Urothelium cell line (cell line): Measurements from ENCODE around the gene ANO10.
A peak's percentile ranks its signal among the peaks of the same experiment; 100 is the strongest.
"Not testable (repeated sequence)": the region's sequence is repeated elsewhere in the genome, so short reads cannot be mapped to it uniquely, and the experiment has no call there.

Experiments used
- DNase-seq: peaks from one replicate; pipeline ENCODE4 v3.0.0; 2011; ENCODE audit warnings: low spot score, mixed read lengths
- FAIRE-seq: peaks from 2 replicates; lab custom pipeline; 2011; peaks lifted over from hg19 to GRCh38; lab: Jason Lieb, UNC

Gene ANO10

GRCh38 chr3:43489930-43490329 is 131.9 kb downstream of the ANO10 start:
- DNase-seq (no peak), FAIRE-seq (no peak)

DNA sequence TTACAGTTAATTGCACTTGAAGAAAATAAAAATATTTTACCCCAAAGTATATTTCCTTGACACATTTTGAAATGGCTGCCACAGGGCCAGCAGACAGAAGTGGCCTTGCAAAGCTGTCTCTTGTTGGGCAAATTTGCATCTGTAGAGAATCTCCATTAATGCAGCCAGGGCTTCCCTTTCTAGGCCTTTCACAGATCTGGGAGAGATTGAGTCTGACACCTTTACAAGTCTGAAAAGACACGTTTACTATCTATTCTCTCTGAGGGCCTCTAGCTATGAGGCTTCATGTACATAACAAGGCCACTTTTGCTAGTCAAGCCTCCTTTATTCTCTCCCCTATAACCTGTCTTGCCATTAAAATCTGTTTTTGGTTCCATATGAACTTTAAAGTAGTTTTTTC is 135.9 kb downstream of the ANO10 start:
- no peak for FAIRE-seq
- no peak for DNase-seq

DNA sequence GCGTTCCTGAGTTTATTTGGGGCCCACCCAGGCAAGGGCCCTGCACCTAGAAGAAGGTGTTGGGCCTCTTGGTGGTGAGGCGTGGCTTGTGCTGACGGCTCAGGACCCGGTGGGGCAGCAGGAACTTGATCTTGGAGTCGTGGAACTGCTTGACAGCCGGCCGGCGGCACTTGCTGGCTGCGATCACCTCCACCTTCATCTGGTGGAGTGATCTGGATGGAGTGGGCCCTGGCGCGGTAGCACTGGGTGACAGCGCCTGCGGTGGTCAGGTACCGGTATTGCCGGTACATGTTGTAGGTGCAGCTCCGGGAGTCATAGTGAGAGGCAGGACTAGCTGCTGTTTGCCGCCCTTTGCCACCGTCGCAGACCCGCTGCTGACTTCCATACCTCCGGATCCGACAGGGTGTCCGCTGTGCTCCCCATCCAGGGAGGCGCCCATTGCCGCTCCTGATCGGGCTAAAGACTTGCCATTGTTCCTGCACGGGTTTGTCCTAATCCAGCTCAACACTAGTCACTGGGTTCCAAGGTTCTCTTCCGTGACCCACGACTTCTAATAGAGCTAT is 136.8 kb downstream of the ANO10 start:
- FAIRE-seq: no peak
- DNase-seq: no peak

- FAIRE-seq: no peak
- DNase-seq: no peak
Measured at GRCh38 chr3:43481375-43481774, 140.4 kb downstream of the ANO10 start.

DNA sequence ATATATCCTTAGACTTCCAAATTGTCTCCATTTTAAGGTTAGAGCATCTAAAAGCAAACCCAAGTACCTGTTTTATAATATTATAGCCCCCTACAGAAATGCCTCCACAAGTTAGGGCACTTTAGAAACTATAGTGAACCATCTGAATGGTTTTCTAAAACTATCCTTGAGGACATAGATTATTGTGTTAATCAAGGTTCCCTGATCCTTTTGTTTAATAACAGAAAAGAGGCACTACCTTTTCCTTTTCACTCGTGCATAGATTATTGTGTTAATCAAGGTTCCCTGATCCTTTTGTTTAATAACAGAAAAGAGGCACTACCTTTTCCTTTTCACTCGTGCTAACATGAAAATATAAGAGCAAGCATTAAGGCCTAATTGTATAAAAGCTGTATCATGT is 143.0 kb downstream of the ANO10 start:
- FAIRE-seq, DNase-seq: not testable (repeated sequence)

- FAIRE-seq: no peak
Measured at GRCh38 chr3:43478118-43478785, 143.6 kb downstream of the ANO10 start.

DNA sequence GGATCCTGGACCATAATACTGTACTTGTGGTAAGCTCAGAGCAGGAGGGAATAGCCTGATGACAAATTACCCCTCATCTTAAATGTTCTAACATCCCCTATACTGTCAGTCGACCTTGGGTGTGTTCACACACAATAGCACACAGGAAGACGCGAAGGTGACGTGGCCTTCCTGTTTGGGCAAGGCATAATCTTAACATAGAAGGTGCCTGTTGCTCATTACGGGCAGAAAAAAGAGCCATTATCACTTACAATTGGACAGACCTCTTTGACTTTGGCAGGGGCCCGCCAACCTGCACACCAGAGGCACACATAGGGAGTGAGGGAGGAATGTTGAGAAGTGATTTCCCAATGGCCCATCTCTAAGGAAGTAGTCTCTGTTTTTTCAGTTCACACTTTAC is 144.2 kb downstream of the ANO10 start:
- no peak for FAIRE-seq
- DNase-seq: no peak

More at GRCh38 chr3:43478118-43478785, 143.6 kb downstream of the ANO10 start:
- DNase-seq: no peak

- no peak for DNase-seq
- FAIRE-seq: no peak
Measured at GRCh38 chr3:43473737-43474136, 148.1 kb downstream of the ANO10 start.

DNA sequence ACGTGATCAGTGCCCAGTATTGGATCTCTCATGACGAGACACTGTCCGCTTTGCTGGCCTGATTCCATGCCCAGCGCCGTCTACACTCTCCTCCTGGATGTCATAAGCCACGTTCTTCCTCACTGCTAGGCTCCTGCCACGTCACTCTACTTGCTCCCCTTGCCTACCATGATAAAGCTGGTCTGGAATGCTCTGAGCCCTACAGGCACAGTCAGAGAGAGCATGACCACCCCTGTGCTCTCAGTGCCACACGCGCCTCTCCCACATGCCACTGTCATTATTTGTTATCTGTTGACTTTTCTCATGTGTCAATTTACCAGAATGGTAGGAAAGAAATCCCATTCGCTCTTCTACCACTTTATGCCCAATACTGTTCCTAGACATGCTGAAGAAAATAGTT is 148.6 kb downstream of the ANO10 start:
- FAIRE-seq (no peak), DNase-seq (no peak)

GRCh38 chr3:43468133-43468532 is 153.7 kb downstream of the ANO10 start:
- DNase-seq: no peak
- no peak for FAIRE-seq

GRCh38 chr3:43465109-43465508 is 156.7 kb downstream of the ANO10 start:
- no peak for FAIRE-seq
- no peak for DNase-seq

DNA sequence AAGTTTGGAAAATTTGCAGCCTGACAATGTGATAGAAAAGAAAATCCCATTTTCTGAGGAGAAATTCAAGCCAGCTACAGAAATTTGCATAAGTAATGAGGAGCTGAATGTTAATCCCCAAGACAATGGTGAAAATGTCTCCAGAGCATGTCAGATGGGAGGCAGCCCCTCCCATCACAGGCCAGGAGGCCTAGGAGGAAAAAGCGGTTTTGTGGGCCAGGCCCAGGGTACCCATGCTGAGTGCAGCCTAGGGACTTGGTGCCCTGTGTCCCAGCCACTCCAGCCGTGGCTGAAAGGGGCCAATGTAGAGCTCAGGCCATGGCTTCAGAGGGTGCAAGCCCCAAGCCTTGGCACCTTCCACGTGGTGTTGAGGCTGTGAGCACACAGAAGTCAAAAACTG is 159.2 kb downstream of the ANO10 start:
- not testable (repeated sequence) for FAIRE-seq, DNase-seq

DNA sequence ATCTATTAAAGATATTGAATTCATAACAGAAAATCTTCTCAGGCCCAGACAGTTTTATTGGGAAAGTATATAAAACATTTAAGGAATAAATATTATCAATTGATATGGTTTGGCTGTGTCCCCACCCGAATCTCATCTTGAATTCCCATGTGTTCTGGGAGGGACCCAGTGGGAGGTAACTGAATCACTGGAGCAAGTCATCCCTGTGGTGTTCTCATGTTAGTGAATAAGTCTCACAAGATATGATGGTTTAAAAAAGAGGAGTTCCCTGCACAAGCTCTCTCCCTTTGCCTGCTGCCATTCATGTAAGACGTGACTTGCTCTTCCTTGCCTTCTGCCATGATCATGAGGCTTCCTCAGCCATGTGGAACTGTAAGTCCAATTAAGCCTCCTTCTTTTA is 160.5 kb downstream of the ANO10 start:
- FAIRE-seq (no peak), DNase-seq (no peak)

DNA sequence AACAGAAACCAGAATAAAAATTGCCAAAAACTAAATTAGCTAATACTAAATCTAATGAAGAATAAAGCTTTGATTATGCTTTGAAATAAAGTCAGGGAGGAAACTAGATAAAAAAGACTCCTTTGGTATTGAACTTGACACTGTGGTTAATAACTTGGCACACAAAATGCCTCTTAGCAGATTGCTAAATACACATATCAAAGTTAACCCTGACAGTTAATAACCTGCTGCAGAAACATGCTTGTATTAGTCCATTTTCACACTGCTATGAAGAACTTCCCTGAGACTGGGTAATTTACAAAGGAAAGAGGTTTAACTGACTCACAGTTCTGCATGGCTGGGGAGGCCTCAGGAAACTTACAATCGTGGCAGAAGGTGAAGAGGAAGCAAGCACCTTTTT is 164.8 kb downstream of the ANO10 start:
- FAIRE-seq, DNase-seq: not testable (repeated sequence)

GRCh38 chr3:43455233-43455632 is 166.6 kb downstream of the ANO10 start:
- DNase-seq: peak; percentile 60

DNA sequence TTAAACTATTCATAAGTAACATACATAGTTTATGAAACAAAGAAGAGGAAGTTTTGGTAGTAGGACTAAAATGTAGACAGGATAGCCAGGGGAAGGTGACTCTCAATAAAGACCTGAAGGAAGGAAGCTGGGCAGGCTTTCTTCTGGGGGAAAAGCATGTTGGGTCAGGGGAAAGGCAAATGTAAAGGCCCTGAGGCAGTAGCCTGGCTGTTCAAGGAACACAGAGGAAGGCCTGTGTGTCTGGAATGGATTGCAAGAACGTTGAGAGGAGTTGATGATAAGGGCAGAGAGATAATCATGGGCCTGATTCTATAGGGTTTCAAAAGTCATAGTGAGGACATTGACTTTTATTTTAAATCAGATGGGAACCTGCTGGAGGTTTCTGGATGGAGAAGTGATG is 167.8 kb downstream of the ANO10 start:
- FAIRE-seq (no peak), DNase-seq (no peak)

More at GRCh38 chr3:43455233-43455632, 166.6 kb downstream of the ANO10 start:
- no peak for FAIRE-seq

DNA sequence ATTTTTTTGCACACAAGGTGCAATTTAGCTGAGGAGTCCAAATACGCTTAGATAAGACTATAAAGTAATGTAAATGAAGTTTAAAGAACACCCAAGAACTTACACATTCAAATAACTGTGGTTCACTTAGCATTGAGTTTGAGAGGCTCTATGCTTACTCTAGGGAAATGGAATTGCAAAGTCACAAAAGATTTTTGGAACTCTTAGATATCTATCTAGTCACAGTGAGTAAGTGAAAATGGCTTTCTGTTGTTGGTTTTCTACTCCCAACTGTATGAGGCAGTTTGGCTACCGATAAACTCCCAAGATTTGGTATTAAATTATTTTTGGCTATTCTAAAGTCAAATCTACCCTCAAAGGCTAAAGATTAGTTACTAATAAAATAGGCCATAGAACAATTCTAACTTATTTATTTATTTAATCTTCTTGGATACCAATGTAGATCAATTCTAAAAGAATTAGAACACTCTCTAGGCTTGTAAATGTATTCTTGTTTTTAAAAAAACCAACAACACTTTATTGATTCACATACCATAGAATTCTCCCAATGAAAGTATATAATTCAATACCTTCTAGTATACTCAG is 170.0 kb downstream of the ANO10 start:
- no peak for FAIRE-seq

DNA sequence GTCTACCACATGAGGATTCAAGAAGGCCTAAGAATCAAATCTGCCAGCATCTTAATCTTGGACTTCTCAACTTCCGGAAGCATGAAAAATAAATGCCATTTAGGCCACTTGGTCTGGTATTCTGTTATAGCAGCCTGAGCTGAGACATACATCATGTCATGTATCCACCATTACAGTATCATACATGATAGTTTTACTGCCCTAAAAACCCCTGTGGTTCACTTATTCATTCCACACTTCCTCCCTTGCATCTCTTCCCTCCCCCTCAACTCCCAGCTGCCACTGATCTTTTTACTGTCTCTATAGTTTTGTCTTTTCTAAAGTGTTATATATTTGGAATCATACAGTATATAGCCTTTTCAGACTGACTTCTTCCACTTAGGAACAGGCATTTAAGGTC is 173.7 kb downstream of the ANO10 start:
- no peak for DNase-seq
- FAIRE-seq: no peak

More for the DNA sequence above, 170.0 kb downstream of the ANO10 start:
- no peak for DNase-seq

DNA sequence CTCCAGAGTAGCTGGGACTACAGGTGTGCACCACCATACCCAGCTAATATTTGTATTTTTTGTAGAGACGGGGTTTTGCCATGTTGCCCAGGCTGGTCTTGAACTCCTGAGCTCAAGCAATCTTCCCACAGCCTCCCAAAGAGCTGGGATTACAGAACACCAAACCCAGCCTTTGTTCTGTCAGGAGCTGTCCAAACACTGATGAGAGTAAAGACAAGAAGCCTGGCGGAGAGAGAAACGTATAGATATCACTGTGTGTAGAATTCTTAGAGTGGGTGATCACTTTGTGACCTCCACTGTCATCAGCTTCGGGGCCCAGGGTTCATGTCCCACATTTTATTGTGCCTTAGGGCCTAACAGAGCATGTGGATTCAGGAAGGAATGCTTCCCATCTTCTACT is 176.0 kb downstream of the ANO10 start:
- DNase-seq (no peak), FAIRE-seq (no peak)

- DNase-seq: no peak
- no peak for FAIRE-seq
Measured at GRCh38 chr3:43442872-43443395, 178.9 kb downstream of the ANO10 start.

- DNase-seq (no peak), FAIRE-seq (no peak)
Measured at GRCh38 chr3:43436507-43437140, 185.2 kb downstream of the ANO10 start.

DNA sequence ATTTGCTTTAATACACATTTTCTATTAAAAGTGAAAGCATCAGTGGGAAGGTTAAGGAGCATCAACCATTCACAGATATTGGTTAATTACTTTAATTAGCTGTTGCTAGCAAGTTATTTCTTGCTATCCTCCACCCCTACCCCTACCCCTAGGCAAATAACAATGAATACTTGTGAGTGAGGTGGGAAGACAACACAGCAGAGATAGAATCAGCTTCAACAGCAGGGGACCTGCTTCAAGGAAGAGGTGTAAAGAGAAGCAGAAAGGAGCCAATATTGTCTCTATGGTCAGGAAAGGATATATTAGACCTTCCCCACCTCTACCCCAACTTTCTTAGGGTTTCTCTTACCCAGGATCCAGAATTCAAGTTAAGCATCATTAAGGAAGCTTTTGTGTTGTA is 186.1 kb downstream of the ANO10 start:
- FAIRE-seq (no peak), DNase-seq (no peak)
